HG02623 (cell line): Measurements from ENCODE around the gene DST.
"Not testable (repeated sequence)": the region's sequence is repeated elsewhere in the genome, so short reads cannot be mapped to it uniquely, and the experiment has no call there.

Source experiments
- ATAC-seq: cut with Tn5 transposase; IDR thresholded peaks from one replicate; pipeline ENCODE4 v1.9.1; 2021; ENCODE audit warnings: moderate library complexity; ENCODE audit not compliant: unreplicated experiment

DST gene

DNA sequence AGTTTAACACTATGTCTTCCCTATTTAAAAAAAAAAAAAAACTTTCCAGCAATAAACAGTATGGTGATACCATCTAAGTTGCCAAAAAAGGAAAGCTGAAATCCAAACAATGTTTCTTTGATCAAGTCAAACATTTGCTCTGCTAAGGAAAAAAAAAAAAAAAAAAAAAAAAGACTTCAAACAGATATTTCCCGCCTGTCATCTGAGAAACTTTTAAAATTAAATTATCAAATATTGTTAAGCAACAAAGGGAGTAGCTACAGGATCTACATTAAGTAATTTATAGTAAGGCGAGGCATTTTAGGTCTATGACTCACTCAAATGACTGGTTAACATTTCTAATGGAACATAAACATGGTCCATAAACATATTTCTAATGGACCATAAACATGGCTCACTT is 121.2 kb downstream of the DST start:
- no peak for ATAC-seq

GRCh38 chr6:56520218-56520617 is 122.5 kb downstream of the DST start:
- ATAC-seq: no peak

- ATAC-seq: no peak
Measured at GRCh38 chr6:56518995-56519767, 123.5 kb downstream of the DST start.

DNA sequence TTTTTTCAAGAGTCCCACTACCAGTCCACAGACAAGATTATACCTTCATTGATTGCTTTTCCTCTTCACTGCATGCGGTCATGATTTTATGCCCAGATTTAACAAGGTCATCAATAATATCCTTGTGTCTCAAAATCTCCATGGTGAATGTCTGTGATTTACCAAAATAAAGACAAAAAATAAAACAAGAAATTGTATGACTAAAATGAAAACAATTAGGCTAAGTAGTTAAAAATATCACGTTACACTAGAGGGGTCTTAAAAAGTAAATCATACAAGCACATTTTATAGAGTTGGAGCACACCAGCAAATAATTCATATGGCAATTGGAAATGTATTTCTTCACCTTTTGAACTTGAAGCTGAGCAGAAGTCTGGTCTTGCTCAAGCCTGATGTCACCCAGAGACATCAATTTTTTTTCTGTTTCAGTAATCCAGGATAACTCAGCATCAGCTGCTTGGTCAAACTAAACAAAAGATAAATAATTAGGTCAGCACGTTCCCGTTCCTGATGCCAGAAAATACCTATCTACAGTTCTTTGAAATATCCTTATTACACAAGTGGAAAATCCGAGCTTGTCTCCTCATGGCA is 125.4 kb downstream of the DST start:
- ATAC-seq: no peak

GRCh38 chr6:56516003-56516402 is 126.7 kb downstream of the DST start:
- no peak for ATAC-seq

DNA sequence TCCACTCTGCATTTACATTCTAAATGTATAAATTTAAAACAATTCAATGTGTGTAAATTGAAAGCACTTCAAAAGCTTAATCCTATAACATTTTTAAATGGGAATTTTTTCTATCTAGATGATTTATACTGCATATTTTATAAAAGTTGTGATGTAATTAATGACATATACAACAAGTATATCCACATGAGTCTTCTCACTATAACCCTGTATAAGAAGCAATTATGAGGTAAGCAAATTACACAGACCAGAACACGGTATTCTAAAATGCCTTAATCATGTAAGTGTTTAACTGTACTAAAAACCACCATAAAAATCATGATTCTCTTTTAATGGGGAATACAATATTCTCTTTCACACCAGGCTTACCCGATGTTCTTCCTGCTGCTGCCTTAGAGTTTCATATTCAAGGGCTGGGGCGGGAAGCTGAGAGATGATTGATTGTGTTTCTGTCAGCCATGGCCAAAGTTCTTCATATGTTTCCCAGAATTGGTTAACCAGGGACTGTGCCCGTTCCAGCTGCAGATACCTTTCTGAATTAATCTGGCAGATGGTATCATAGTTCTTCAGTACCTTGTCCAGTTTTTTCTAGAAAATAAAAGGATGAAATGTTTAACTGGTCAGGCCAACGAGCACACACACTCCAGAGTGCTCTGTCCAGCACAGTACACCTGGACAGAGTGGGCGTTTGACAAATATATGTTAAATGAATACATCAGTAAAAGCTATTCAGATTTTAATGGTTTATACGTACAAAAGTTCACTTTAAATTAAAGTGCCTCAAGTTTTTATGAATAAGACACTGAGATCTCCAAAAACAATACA is 127.4 kb downstream of the DST start:
- no peak for ATAC-seq

- ATAC-seq: no peak
Measured at GRCh38 chr6:56514395-56514794, 128.3 kb downstream of the DST start.

- no peak for ATAC-seq
Measured at GRCh38 chr6:56513631-56514030, 129.1 kb downstream of the DST start.

DNA sequence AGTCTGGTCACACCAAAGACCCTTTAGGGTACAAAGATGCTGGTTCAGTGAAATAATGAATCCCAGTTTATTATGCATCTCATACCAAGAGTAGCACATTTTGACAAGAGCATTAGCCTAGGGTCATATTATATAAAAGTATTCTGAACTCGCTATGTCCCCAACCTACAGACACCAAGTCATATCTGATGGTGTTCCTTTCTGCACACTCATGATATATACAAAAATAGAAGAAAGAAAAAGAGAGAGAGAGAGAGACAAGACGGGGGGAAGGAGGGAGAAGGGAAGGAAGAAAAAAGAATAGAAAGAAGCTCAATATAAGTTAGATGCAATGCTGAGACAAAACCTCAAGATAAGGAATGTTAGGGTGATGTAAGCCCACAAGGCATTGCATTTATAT is 131.1 kb downstream of the DST start:
- ATAC-seq: no peak

DNA sequence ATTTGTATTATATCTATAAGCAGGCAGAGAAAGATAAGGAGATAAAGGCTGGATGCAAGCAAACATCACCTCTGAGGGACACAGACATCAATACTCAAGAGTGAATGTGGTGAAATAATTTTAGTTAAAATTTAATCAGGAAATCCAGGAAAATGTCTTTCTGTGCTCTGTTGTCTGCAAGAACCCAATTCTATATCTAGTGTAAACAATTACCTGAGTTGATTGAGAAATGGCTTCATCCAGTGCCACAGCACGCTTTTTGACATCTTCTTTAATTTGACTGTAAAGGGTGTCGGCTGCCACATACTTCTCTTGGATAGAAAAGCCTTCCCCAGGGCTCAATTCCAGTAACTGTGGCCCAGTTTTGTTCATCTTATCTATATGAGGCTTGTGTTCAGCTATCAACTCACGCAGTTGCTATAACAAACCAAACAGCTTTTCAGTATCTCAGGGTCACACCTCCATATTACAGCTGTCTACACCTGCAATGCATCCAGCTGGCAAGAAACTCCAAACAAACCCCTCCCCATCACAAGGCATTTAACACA is 131.6 kb downstream of the DST start:
- no peak for ATAC-seq

DNA sequence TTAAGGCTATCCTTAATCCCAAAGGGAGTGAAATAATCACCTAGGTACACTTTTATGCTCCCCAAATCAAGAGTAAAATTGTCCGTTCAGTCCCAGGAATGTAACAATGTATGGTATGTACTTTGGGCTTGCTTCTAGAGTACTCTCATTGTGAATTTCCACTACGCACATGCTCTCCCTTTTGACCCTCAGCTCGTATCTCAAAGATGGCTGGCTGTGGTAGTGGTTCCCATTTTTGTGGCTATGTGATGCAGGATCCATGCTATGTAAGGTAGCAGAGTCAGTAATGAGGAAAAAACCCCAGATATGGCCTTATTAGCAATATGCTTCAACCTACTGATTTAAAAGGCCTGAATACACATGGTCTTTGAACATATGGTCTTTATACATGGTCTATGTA is 133.7 kb downstream of the DST start:
- no peak for ATAC-seq

- ATAC-seq: no peak
Measured at GRCh38 chr6:56507517-56507916, 135.2 kb downstream of the DST start.

GRCh38 chr6:56505512-56506260 is 137.0 kb downstream of the DST start:
- no peak for ATAC-seq

- ATAC-seq: no peak
Measured at GRCh38 chr6:56501993-56502392, 140.7 kb downstream of the DST start.

- no peak for ATAC-seq
Measured at GRCh38 chr6:56499095-56499494, 143.6 kb downstream of the DST start.

GRCh38 chr6:56497691-56498090 is 145.0 kb downstream of the DST start:
- no peak for ATAC-seq

DNA sequence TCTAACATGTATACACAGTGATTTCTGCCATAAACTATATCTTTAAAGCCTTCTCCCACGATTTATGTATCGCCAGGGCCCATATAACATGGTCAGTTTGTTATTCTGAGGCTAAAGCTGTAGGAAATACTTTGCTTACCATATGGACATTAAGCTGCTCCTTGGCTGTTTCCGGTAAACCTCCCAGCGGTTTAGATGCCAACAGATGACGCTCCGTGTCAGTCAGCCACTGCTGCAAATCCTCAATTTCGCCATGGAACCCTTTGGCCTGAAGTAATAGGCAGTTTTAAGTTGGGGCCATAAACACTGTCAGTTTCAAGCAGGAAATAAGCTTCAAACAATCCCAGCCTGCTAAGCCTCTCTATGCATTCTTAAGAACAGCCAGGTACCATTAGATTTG is 145.4 kb downstream of the DST start:
- no peak for ATAC-seq

DNA sequence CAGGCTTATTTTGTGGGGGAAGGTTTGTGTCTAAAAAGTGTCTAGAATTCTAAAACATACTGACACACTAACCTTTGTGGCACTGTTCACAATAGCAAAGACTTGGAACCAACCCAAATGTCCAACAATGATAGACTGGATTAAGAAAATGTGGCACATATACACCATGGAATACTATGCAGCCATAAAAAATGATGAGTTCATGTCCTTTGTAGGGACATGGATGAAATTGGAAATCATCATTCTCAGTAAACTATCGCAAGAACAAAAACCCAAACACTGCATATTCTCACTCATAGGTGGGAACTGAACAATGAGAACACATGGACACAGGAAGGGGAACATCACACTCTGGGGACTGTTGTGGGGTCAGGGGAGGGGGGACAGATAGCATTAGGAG is 146.0 kb downstream of the DST start:
- not testable (repeated sequence) for ATAC-seq

- ATAC-seq: no peak
Measured at GRCh38 chr6:56495654-56496053, 147.0 kb downstream of the DST start.

GRCh38 chr6:56491606-56492328 is 150.9 kb downstream of the DST start:
- ATAC-seq: no peak
